Erythroblast (primary cell): ENCODE measurements around the gene METTL1.

Experiments used
- DNase-seq, 2 experiments: peaks; one replicate each; lab custom pipeline; 2025; lab: John Stamatoyannopoulos, UW
- GATA1 ChIP-seq: IDR thresholded peaks from 2 replicates; pipeline ENCODE4 v1.6.1; 2011; ENCODE audit warnings: low read depth, mild to moderate bottlenecking, control low read depth, low read length, moderate library complexity
- POLR2A ChIP-seq: IDR thresholded peaks from 2 replicates; pipeline ENCODE4 v1.6.1; 2011; ENCODE audit warnings: mild to moderate bottlenecking, low read length

Gene METTL1

GRCh38 chr12:57737467-57738460 lies 34.1 kb downstream of the METTL1 start:
- no peak for TF ChIP-seq GATA1
- TF ChIP-seq POLR2A, result no peak
- no peak for DNase-seq

GRCh38 chr12:57736741-57737466 lies 35.0 kb downstream of the METTL1 start:
- TF ChIP-seq POLR2A, result no peak
- no peak for TF ChIP-seq GATA1
- DNase-seq, result no peak

- TF ChIP-seq POLR2A (no peak), GATA1 (no peak)
- DNase-seq, result no peak
Observed at GRCh38 chr12:57735952-57736740, 35.8 kb downstream of the METTL1 start.

DNA sequence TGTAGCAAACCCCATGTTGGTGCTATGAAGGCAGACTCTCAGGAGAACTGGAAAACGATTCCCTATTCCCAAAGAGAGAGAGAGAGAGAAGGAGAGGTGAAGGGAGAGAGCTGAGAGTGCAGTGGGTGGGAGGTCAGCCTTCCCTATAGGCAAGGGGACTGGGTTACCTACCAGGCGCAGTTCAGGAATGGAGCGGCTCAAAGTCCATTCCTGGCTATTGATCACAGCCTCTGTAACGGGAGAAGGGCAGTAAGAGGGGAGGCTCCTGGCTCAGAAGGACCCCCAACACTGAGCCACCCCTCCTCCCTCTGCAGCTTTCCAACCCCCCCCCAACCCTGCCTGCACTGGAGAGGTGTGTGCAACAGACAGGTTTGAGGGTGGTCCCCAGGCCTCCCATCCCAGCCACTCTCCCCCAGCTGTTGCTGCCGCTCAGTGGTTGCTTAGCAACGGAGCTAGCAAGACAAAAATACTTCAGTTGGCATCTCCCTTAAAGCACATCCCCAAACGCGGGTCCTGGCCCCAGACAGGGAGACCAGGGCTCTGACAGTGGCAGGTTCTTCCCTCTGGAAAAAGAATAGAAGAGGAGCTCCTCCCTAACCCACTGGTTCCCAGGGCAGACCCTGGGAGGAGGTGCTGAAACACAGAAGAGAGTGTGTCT lies 36.6 kb downstream of the METTL1 start:
- TF ChIP-seq POLR2A, result no peak
- TF ChIP-seq GATA1, result no peak
- DNase-seq, result no peak

GRCh38 chr12:57734591-57734990 lies 37.3 kb downstream of the METTL1 start:
- DNase-seq, result no peak

GRCh38 chr12:57733928-57734327 lies 38.0 kb downstream of the METTL1 start:
- TF ChIP-seq GATA1 (no peak), POLR2A (no peak)

More at GRCh38 chr12:57734591-57734990, 37.3 kb downstream of the METTL1 start:
- TF ChIP-seq GATA1 (no peak), POLR2A (no peak)

DNA sequence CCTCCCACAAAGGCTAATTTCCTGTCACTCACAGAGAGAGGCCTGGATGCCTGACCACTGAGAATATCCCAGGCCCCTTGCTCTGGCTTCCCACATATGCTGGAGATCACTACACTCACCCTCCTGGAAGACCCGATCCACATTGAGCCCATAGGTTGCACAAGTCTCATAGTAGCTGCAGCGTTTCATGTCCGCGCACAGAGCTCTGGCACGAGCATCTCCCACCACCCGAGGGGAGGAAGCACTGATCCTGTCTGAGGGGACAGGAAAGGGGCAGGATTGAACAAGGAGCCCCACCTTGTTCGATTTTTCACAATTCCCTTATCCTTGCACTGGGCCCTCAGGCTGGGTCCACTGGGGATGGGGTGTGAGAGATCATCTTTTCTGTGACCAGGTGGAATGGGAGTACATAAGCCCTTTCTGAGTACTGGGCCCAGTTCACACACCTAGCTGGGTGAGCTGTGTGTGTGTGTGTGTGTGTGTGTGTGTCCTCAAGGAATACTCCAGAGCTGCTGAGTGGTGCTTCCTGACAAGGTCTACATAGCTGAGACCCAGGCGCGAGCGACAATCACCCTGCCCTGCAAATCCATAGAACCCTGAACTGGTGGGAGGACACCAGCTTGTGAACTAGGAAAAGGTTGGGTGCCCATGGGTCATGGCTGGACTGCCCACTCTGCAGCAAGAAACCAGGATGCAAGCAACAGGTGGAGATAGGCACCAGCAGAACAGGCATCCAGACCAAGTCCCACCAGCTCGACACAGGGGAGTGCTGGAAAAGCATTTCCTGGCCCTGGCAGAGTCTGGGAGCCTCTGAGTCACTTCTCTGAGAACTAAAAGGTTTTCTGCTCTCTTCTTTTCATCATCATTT lies 38.9 kb downstream of the METTL1 start:
- DNase-seq, result no peak
- TF ChIP-seq POLR2A (no peak), GATA1 (no peak)

More at GRCh38 chr12:57733928-57734327, 38.0 kb downstream of the METTL1 start:
- no peak for DNase-seq

GRCh38 chr12:57732270-57732669 lies 39.6 kb downstream of the METTL1 start:
- no peak for DNase-seq
- TF ChIP-seq POLR2A, result no peak
- no peak for TF ChIP-seq GATA1

- no peak for DNase-seq
- TF ChIP-seq GATA1 (no peak), POLR2A (no peak)
Observed at GRCh38 chr12:57731411-57732080, 40.4 kb downstream of the METTL1 start.

- no peak for TF ChIP-seq GATA1
- no peak for TF ChIP-seq POLR2A
- no peak for DNase-seq
Observed at GRCh38 chr12:57730336-57731067, 41.4 kb downstream of the METTL1 start.

GRCh38 chr12:57729321-57729844 lies 42.5 kb downstream of the METTL1 start:
- DNase-seq, result no peak
- TF ChIP-seq POLR2A (no peak), GATA1 (no peak)
